Breast epithelium (tissue), 3 donors: ENCODE results near the gene PCA3.

Source experiments
- CTCF ChIP-seq, 3 donors: fragments of 450-650 bp; IDR thresholded peaks; one replicate each; pipeline ENCODE4 v1.5.1; 2016 to 2017; ENCODE audit warnings: antibody characterized with exemption in 3 of 3, mild to moderate bottlenecking in 3 of 3, moderate library complexity in 3 of 3
- POLR2AphosphoS5 ChIP-seq, 3 donors: sonication (generic); formaldehyde crosslinking; IDR thresholded peaks; one replicate each; pipeline ENCODE4 v1.6.1; 2017; ENCODE audit warnings: antibody characterized with exemption in 3 of 3

GRCh38 chr9:76766126-76766525 lies 1.9 kb downstream of the PCA3 start:
- TF ChIP-seq CTCF (IDR thresholded peaks at IDR 0.05) (no peak), POLR2AphosphoS5 (IDR thresholded peaks at IDR 0.05) (no peak)
